Keratinocyte (primary cell): Measurements from ENCODE around the gene SCD5. TPM values are rescaled to one million over a fixed set of nuclear protein-coding genes. Genes with fewer than 3 reads are reported as not detected.

ENCODE experiments used
- DNase-seq: peaks from one replicate; pipeline ENCODE4 v3.0.0-alpha.2; 2011; ENCODE audit warnings: low read depth, missing footprints, low spot score
- FAIRE-seq: peaks from 2 replicates; lab custom pipeline; 2011; peaks lifted over from hg19 to GRCh38; lab: Jason Lieb, UNC
- H2AFZ ChIP-seq: 2 replicates; pipeline ENCODE4 v1.6.0; 2012; ENCODE audit warnings: low read length, control low read depth, inconsistent platforms; ENCODE audit not compliant: control insufficient read depth
- H3K27ac ChIP-seq: 2 replicates; pipeline ENCODE4 v1.5.1; 2011; ENCODE audit warnings: low read length; ENCODE audit not compliant: control insufficient read depth, insufficient read depth
- H3K27me3 ChIP-seq: 3 replicates; pipeline ENCODE4 v1.6.0; 2011; ENCODE audit warnings: low read length; ENCODE audit not compliant: control insufficient read depth, insufficient read depth; ENCODE audit errors: extremely low read depth
- H3K36me3 ChIP-seq, 2 experiments: 2 replicates in 1 of 2; 3 replicates in 1 of 2; pipeline ENCODE4 v1.5.1; 2011; ENCODE audit warnings: low read length in 2 of 2, mild to moderate bottlenecking in 1 of 2; ENCODE audit not compliant: control insufficient read depth in 2 of 2, insufficient read depth in 2 of 2; ENCODE audit errors: extremely low read depth in 1 of 2
- H3K4me1 ChIP-seq: 3 replicates; pipeline ENCODE4 v1.5.1; 2011; ENCODE audit warnings: low read length; ENCODE audit not compliant: control insufficient read depth, insufficient read depth; ENCODE audit errors: extremely low read depth
- H3K4me2 ChIP-seq: 3 replicates; pipeline ENCODE4 v1.6.0; 2011; ENCODE audit warnings: low read depth, low read length; ENCODE audit not compliant: control insufficient read depth, insufficient read depth; ENCODE audit errors: extremely low read depth
- H3K4me3 ChIP-seq, 3 experiments: fragments of 200-600 bp in 1 of 3; sonication (generic) in 1 of 3; 2 replicates in 2 of 3; 3 replicates in 1 of 3; pipeline ENCODE4 v1.5.1; 2011 to 2016; ENCODE audit warnings: low read length in 3 of 3, mild to moderate bottlenecking in 3 of 3, control low read depth in 2 of 3, inconsistent platforms in 1 of 3, low read depth in 1 of 3, mixed read lengths in 1 of 3, mixed run types in 1 of 3, moderate library complexity in 1 of 3; ENCODE audit not compliant: control insufficient read depth in 2 of 3, insufficient read depth in 2 of 3; ENCODE audit errors: extremely low read depth in 1 of 3
- H3K79me2 ChIP-seq: 2 replicates; pipeline ENCODE4 v1.6.0; 2012; ENCODE audit warnings: low read length; ENCODE audit not compliant: control insufficient read depth, insufficient read depth
- H3K9ac ChIP-seq: 3 replicates; pipeline ENCODE4 v1.6.0; 2011; ENCODE audit warnings: low read length; ENCODE audit not compliant: control insufficient read depth, insufficient read depth; ENCODE audit errors: extremely low read depth
- H3K9me1 ChIP-seq: 3 replicates; pipeline ENCODE4 v1.6.0; 2011; ENCODE audit warnings: low read length; ENCODE audit not compliant: control insufficient read depth, insufficient read depth; ENCODE audit errors: extremely low read depth
- H3K9me3 ChIP-seq: 2 replicates; pipeline ENCODE4 v1.5.1; 2012; ENCODE audit warnings: low read depth, low read length; ENCODE audit not compliant: control insufficient read depth
- H4K20me1 ChIP-seq: 3 replicates; pipeline ENCODE4 v1.6.0; 2011; ENCODE audit warnings: low read length; ENCODE audit not compliant: control insufficient read depth, insufficient read depth; ENCODE audit errors: extremely low read depth
- EZH2 ChIP-seq: IDR thresholded peaks from one replicate; pipeline ENCODE4 v1.6.1; 2012; ENCODE audit warnings: inconsistent platforms, mild to moderate bottlenecking, low read length, moderate library complexity
- dilution Hi-C: fragments of 300-500 bp; cut with MboI; formaldehyde crosslinking; loops from one replicate; pipeline ENCODE4 v1.7.0; 2020; ENCODE audit warnings: low sequenced_read_pairs; ENCODE audit not compliant: extremely low pct_ligation_motif_present
- polyA plus RNA-seq, 5 experiments: library from polyadenylated mRNA; depleted of rRNA in 3 of 5; stranded (reverse) in 3 of 5; stranded (forward) in 1 of 5; unstranded in 1 of 5; fragments of >200 nt; gene quantifications; 1 replicate in 1 of 5; 2 replicates in 3 of 5; 3 replicates in 1 of 5; pipeline versions ENCODE4 v1.2.1 to v1.2.3, GENCODE V29; 2011 to 2012; ENCODE audit warnings: missing spikeins in 2 of 5, low read depth in 1 of 5, low replicate concordance in 1 of 5
- TF ChIP-seq, protein P1 (sequence below), 3 experiments: IDR thresholded peaks in 1 of 3; conservative IDR thresholded peaks in 1 of 3; optimal IDR thresholded peaks in 1 of 3; 2 replicates in 2 of 3; 3 replicates in 1 of 3; pipeline versions ENCODE3 to v1.5.1; 2011; ENCODE audit warnings: low read length in 3 of 3, mild to moderate bottlenecking in 3 of 3, moderate library complexity in 2 of 3, control low read depth in 1 of 3, inconsistent platforms in 1 of 3; ENCODE audit not compliant: insufficient read depth in 2 of 3; ENCODE audit errors: extremely low read depth in 1 of 3

Gene SCD5
- polyA plus RNA-seq, 1 donor (not counting 4 experiments of a cell fraction or from before 2014, with no cell fraction given) = 39.4 TPM

DNA sequence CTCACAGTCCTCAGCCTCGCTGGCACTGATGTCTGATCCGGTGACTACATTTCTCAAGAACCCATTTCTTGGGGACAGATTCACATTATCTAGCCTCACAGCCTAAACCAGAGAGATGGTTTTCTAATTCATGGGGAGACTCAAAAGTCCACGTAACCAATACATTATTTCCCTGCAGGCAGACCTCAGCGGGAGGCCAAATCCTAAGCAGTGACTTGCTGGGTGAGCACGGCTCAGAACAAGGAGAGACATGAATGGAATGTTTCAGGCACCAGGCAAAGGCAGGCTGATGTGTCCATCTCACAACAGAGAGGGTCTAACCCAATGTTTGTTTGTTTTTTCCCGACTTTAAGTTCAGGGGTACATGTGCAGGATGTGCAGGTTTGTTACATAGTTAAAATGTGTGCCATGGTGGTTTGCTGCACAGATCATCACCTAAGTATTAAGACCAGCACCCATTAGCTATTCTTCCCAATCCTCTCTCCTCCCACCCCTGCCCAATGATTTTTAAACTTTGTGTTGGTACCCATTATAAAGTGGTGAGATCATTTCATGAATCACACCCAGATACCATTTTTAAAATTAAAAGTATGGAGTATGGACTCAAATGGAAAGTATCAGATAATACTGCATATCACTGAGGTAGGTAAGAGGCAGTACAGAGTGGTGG lies 53.3 kb downstream of the SCD5 start:
- Histone ChIP-seq H3K27ac (peak overlapping the region; percentile 99), H3K79me2 (peaks cover 24% of the 10 kb centered on the region), H2AFZ (peak overlapping the region; percentile 52), H3K4me1 (peaks cover 51% of the 10 kb centered on the region), H3K9me3 (no peaks in the 10 kb centered on the region), H3K4me3 (peak overlapping the region in 2 of 3 experiments; percentile 41 to 55), H3K4me2 (peak overlapping the region; percentile 86), H4K20me1 (no peaks in the 10 kb centered on the region), H3K9me1 (no peaks in the 10 kb centered on the region), H3K9ac (peak overlapping the region; percentile 87), H3K27me3 (no peaks in the 10 kb centered on the region), H3K36me3 (peaks cover 0 to 6% of the 10 kb centered on the region in 2 experiments)
- TF ChIP-seq, protein P1, sequence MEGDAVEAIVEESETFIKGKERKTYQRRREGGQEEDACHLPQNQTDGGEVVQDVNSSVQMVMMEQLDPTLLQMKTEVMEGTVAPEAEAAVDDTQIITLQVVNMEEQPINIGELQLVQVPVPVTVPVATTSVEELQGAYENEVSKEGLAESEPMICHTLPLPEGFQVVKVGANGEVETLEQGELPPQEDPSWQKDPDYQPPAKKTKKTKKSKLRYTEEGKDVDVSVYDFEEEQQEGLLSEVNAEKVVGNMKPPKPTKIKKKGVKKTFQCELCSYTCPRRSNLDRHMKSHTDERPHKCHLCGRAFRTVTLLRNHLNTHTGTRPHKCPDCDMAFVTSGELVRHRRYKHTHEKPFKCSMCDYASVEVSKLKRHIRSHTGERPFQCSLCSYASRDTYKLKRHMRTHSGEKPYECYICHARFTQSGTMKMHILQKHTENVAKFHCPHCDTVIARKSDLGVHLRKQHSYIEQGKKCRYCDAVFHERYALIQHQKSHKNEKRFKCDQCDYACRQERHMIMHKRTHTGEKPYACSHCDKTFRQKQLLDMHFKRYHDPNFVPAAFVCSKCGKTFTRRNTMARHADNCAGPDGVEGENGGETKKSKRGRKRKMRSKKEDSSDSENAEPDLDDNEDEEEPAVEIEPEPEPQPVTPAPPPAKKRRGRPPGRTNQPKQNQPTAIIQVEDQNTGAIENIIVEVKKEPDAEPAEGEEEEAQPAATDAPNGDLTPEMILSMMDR (optimal IDR thresholded peaks at IDR 0.05 in 1 of 3, IDR thresholded peaks at IDR 0.05 in 1 of 3, conservative IDR thresholded peaks at IDR 0.05 in 1 of 3; ENCODE audit: extremely low read depth in 1 of 3, insufficient read depth in 2 of 3, low read length in 3 of 3) = no peak
- TF ChIP-seq EZH2 = no peak
- FAIRE-seq (peak; percentile 100), DNase-seq (peak; percentile 57)
- dilution Hi-C loops = no loop called here

DNA sequence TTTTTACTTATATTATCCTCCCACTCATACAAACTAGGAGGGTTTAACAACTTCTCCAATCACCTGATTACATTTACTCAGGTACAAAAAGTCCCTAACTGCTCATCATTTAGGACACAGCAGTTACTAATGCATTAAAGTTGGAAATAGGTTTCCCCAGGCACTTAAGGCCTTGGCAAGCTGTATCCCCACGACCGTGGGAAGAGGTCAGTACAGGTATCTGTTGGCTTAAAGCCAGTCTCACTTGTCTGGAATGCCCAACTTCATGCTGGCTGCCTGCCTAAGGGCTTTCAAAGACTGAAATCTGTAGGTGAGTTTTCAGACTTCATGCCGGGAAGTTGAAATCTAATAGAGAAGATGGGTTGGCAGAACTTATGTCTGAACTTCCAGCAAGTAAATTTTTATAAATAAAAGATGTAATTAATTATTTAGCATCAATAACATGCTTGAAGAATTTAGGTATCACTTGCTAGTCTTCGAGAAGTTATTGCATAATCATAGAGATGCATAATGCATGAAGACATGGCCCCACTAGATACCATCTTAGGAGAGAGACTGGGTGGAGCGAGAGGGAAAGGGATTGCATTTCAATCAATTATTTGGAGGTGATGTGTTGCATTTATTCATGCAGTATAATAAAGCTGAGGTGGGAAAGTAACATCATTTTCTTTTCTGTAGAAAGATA lies 54.2 kb downstream of the SCD5 start:
- TF ChIP-seq, protein P1 (optimal IDR thresholded peaks at IDR 0.05 in 1 of 3, IDR thresholded peaks at IDR 0.05 in 1 of 3, conservative IDR thresholded peaks at IDR 0.05 in 1 of 3; ENCODE audit: extremely low read depth in 1 of 3, insufficient read depth in 2 of 3, low read length in 3 of 3) = no peak
- TF ChIP-seq EZH2 = no peak
- no peak overlapping the region for H2AFZ ChIP-seq
- peak; percentile 92 for DNase-seq
- H3K9me1 ChIP-seq = no peaks in the 10 kb centered on the region
- peak overlapping the region; percentile 86 for H3K4me2 ChIP-seq
- FAIRE-seq = peak; percentile 97
- H3K4me1 ChIP-seq = peaks cover 51% of the 10 kb centered on the region
- dilution Hi-C loops = no loop called here
- H3K4me3 ChIP-seq = peak overlapping the region in 2 of 3 experiments; percentile 41 to 55
- H3K27me3 ChIP-seq = no peaks in the 10 kb centered on the region
- no peaks in the 10 kb centered on the region for H3K9me3 ChIP-seq
- H3K9ac ChIP-seq = peak overlapping the region; percentile 87
- peak overlapping the region; percentile 99 for H3K27ac ChIP-seq
- peaks cover 0 to 11% of the 10 kb centered on the region in 2 experiments for H3K36me3 ChIP-seq
- H3K79me2 ChIP-seq = peaks cover 25% of the 10 kb centered on the region
- H4K20me1 ChIP-seq = no peaks in the 10 kb centered on the region
